Neuronal stem cell (in vitro differentiated cells): ENCODE measurements around the gene WRNIP1.

Source experiments
- DNase-seq: peaks from one replicate; pipeline ENCODE4 v3.0.0-alpha.2; 2013; ENCODE audit warnings: low spot score
- H2AFZ ChIP-seq: one replicate; pipeline ENCODE4 v1.6.1; 2013; ENCODE audit warnings: mild to moderate bottlenecking, low read length, inconsistent platforms
- H2AK5ac ChIP-seq: 2 replicates; pipeline ENCODE4 v1.6.1; 2013; ENCODE audit warnings: low read depth, mild to moderate bottlenecking, inconsistent platforms, low read length, moderate library complexity, mixed read lengths
- H2BK120ac ChIP-seq: 2 replicates; pipeline ENCODE4 v1.6.1; 2013; ENCODE audit warnings: low read depth, mild to moderate bottlenecking, inconsistent platforms, low read length, moderate library complexity, mixed read lengths
- H2BK12ac ChIP-seq: one replicate; pipeline ENCODE4 v1.6.1; 2013; ENCODE audit warnings: low read length, inconsistent platforms
- H2BK15ac ChIP-seq: 2 replicates; pipeline ENCODE4 v1.6.1; 2013; ENCODE audit warnings: mild to moderate bottlenecking, low read length, inconsistent platforms, mixed read lengths
- H2BK5ac ChIP-seq: one replicate; pipeline ENCODE4 v1.6.1; 2013; ENCODE audit warnings: inconsistent platforms, mild to moderate bottlenecking, low read length, moderate library complexity
- H3K14ac ChIP-seq: one replicate; pipeline ENCODE4 v1.6.1; 2013; ENCODE audit warnings: low read length, inconsistent platforms
- H3K18ac ChIP-seq: 2 replicates; pipeline ENCODE4 v1.6.1; 2013; ENCODE audit warnings: low read length, inconsistent platforms
- H3K23ac ChIP-seq: 2 replicates; pipeline ENCODE4 v1.6.1; 2013; ENCODE audit warnings: low read depth, mild to moderate bottlenecking, mixed read lengths, low read length, inconsistent platforms; ENCODE audit not compliant: poor library complexity
- H3K27ac ChIP-seq: replicated peaks from 3 replicates; pipeline ENCODE4 v1.5.1; 2013; ENCODE audit warnings: low read length, inconsistent platforms
- H3K27me3 ChIP-seq, 3 experiments: 2 replicates each; pipeline ENCODE4 v1.6.1; 2013; ENCODE audit warnings: low read length in 3 of 3, mild to moderate bottlenecking in 2 of 3, inconsistent platforms in 1 of 3, low read depth in 1 of 3, mixed read lengths in 1 of 3, moderate library complexity in 1 of 3; ENCODE audit not compliant: control insufficient read depth in 3 of 3, insufficient read depth in 3 of 3
- H3K36me3 ChIP-seq, 2 donors: replicated peaks in 1 of 2; 2 replicates each; pipeline ENCODE4 v1.6.1; 2013; ENCODE audit warnings: low read length in 2 of 2; ENCODE audit not compliant: control insufficient read depth in 2 of 2, insufficient read depth in 2 of 2
- H3K4ac ChIP-seq: 2 replicates; pipeline ENCODE4 v1.6.1; 2013; ENCODE audit warnings: inconsistent platforms, mild to moderate bottlenecking, low read length, moderate library complexity
- H3K4me1 ChIP-seq, 2 donors: 1 replicate in 1 of 2; 2 replicates in 1 of 2; pipeline ENCODE4 v1.6.1; 2013; ENCODE audit warnings: low read length in 2 of 2, low read depth in 1 of 2; ENCODE audit not compliant: control insufficient read depth in 2 of 2, insufficient read depth in 1 of 2
- H3K4me2 ChIP-seq: one replicate; pipeline ENCODE4 v1.6.1; 2013; ENCODE audit warnings: mild to moderate bottlenecking, low read length, inconsistent platforms; ENCODE audit not compliant: insufficient read depth, poor library complexity, severe bottlenecking
- H3K4me3 ChIP-seq, 2 donors: 2 replicates each; pipeline ENCODE4 v1.5.1; 2013; ENCODE audit warnings: low read length in 2 of 2, mild to moderate bottlenecking in 2 of 2, inconsistent platforms in 1 of 2, moderate library complexity in 1 of 2
- H3K79me1 ChIP-seq: one replicate; pipeline ENCODE4 v1.6.1; 2013; ENCODE audit warnings: low read depth, mild to moderate bottlenecking, inconsistent platforms, low read length, moderate library complexity
- H3K9ac ChIP-seq: one replicate; pipeline ENCODE4 v1.6.1; 2013; ENCODE audit warnings: mild to moderate bottlenecking, low read depth, low read length, inconsistent platforms; ENCODE audit not compliant: poor library complexity
- H3K9me3 ChIP-seq, 2 donors: replicated peaks in 1 of 2; 2 replicates each; pipeline versions ENCODE3 to v1.6.1; 2013; ENCODE audit warnings: low read length in 2 of 2, mild to moderate bottlenecking in 2 of 2, inconsistent platforms in 1 of 2, low read depth in 1 of 2, mixed read lengths in 1 of 2, moderate library complexity in 1 of 2; ENCODE audit not compliant: control insufficient read depth in 2 of 2, insufficient read depth in 1 of 2
- H4K8ac ChIP-seq: one replicate; pipeline ENCODE4 v1.6.1; 2013; ENCODE audit warnings: low read depth, mild to moderate bottlenecking, inconsistent platforms, low read length, moderate library complexity
- H4K91ac ChIP-seq: one replicate; pipeline ENCODE4 v1.6.1; 2013; ENCODE audit warnings: low read length, low read depth, mild to moderate bottlenecking, inconsistent platforms; ENCODE audit not compliant: poor library complexity
- WGBS, 2 donors: extraction: QIAGEN DNeasy Blood & Tissue Kit; methylation state at CpG; one replicate each; pipeline ENCODE4 v1.1.7; 2013; ENCODE audit warnings: missing lambda C conversion rate in 2 of 2, mixed read lengths in 1 of 2; ENCODE audit not compliant: insufficient read length in 2 of 2, insufficient replicate concordance in 1 of 2; ENCODE audit errors: extremely low coverage in 2 of 2; 5-methylcytosine and 5-hydroxymethylcytosine counted together

WRNIP1 gene

GRCh38 chr6:2732503-2733089 lies 32.6 kb upstream of the WRNIP1 start:
- no peak overlapping the region for H2BK12ac ChIP-seq
- H4K91ac ChIP-seq = no peak overlapping the region
- H3K23ac ChIP-seq = no peak overlapping the region
- no peak overlapping the region for H2BK5ac ChIP-seq
- no peak overlapping the region for H3K4ac ChIP-seq
- no peak overlapping the region for H3K9ac ChIP-seq
- WGBS, 2 donors = no CpG with 5 or more reads among the region's 5 CpGs
- H3K4me3 ChIP-seq = no peak overlapping the region
- H3K14ac ChIP-seq = no peak overlapping the region
- DNase-seq = no peak
- H2AK5ac ChIP-seq = no peak overlapping the region
- H3K4me2 ChIP-seq = no peak overlapping the region
- no peak overlapping the region for H3K27ac ChIP-seq
- no peak overlapping the region for H4K8ac ChIP-seq
- no peak overlapping the region for H2BK120ac ChIP-seq
- H2AFZ ChIP-seq = peak overlapping the region; percentile 16
- no peak overlapping the region for H2BK15ac ChIP-seq
- peaks cover 0 to 3% (median 0%) of the 10 kb centered on the region in 3 experiments for H3K27me3 ChIP-seq
- H3K18ac ChIP-seq = no peak overlapping the region
- H3K79me1 ChIP-seq = no peaks in the 10 kb centered on the region
- no peaks in the 10 kb centered on the region for H3K9me3 ChIP-seq
- no peaks in the 10 kb centered on the region for H3K36me3 ChIP-seq
- peaks cover 5 to 7% of the 10 kb centered on the region in 2 donors for H3K4me1 ChIP-seq

- H3K27me3 ChIP-seq = peaks cover 0 to 3% (median 0%) of the 10 kb centered on the region in 3 experiments
- H2AFZ ChIP-seq = no peak overlapping the region
- H3K14ac ChIP-seq = no peak overlapping the region
- H3K79me1 ChIP-seq = no peaks in the 10 kb centered on the region
- H3K4me1 ChIP-seq = peaks cover 5 to 7% of the 10 kb centered on the region in 2 donors
- no peak for DNase-seq
- no peak overlapping the region for H3K4ac ChIP-seq
- H3K9me3 ChIP-seq = no peaks in the 10 kb centered on the region
- H4K91ac ChIP-seq = no peak overlapping the region
- no peak overlapping the region for H3K4me2 ChIP-seq
- no peak overlapping the region for H2AK5ac ChIP-seq
- no peak overlapping the region for H4K8ac ChIP-seq
- no peak overlapping the region for H3K9ac ChIP-seq
- H2BK15ac ChIP-seq = no peak overlapping the region
- H2BK120ac ChIP-seq = no peak overlapping the region
- no peak overlapping the region for H3K18ac ChIP-seq
- no peak overlapping the region for H3K27ac ChIP-seq
- H3K23ac ChIP-seq = no peak overlapping the region
- H2BK12ac ChIP-seq = no peak overlapping the region
- no CpG with 5 or more reads among the region's 5 CpGs for WGBS, 2 donors
- H2BK5ac ChIP-seq = no peak overlapping the region
- H3K36me3 ChIP-seq = no peaks in the 10 kb centered on the region
- no peak overlapping the region for H3K4me3 ChIP-seq
These were observed 31.9 kb upstream of the WRNIP1 start for GRCh38 chr6:2733324-2733723.

- no peak overlapping the region for H2AFZ ChIP-seq
- H2BK15ac ChIP-seq = no peak overlapping the region
- no peak overlapping the region for H3K14ac ChIP-seq
- no peak overlapping the region for H4K8ac ChIP-seq
- peaks cover 0 to 3% (median 0%) of the 10 kb centered on the region in 3 experiments for H3K27me3 ChIP-seq
- no peak overlapping the region for H2AK5ac ChIP-seq
- no peaks in the 10 kb centered on the region for H3K79me1 ChIP-seq
- H3K4me1 ChIP-seq = peaks cover 4 to 10% of the 10 kb centered on the region in 2 donors
- no peak overlapping the region for H3K23ac ChIP-seq
- no peak overlapping the region for H4K91ac ChIP-seq
- H3K4ac ChIP-seq = no peak overlapping the region
- no peak overlapping the region for H3K27ac ChIP-seq
- no CpG with 5 or more reads among the region's 22 CpGs for WGBS, 2 donors
- H3K9ac ChIP-seq = no peak overlapping the region
- H2BK5ac ChIP-seq = no peak overlapping the region
- no peaks in the 10 kb centered on the region for H3K36me3 ChIP-seq
- H3K9me3 ChIP-seq = no peaks in the 10 kb centered on the region
- DNase-seq = no peak
- no peak overlapping the region for H2BK120ac ChIP-seq
- H3K18ac ChIP-seq = no peak overlapping the region
- no peak overlapping the region for H2BK12ac ChIP-seq
- no peak overlapping the region for H3K4me3 ChIP-seq
- no peak overlapping the region for H3K4me2 ChIP-seq
These were observed 31.3 kb upstream of the WRNIP1 start for GRCh38 chr6:2733736-2734480.

GRCh38 chr6:2734488-2735166 lies 30.6 kb upstream of the WRNIP1 start:
- Histone ChIP-seq H3K36me3 (no peaks in the 10 kb centered on the region), H4K91ac (no peak overlapping the region), H3K9ac (no peak overlapping the region), H3K23ac (no peak overlapping the region), H3K27ac (no peak overlapping the region), H4K8ac (no peak overlapping the region), H3K18ac (no peak overlapping the region), H3K4me1 (peaks cover 6 to 17% of the 10 kb centered on the region in 2 donors), H3K4ac (no peak overlapping the region), H3K27me3 (no peaks in the 10 kb centered on the region), H2BK12ac (no peak overlapping the region), H3K79me1 (no peaks in the 10 kb centered on the region), H2AK5ac (no peak overlapping the region), H2BK15ac (no peak overlapping the region), H3K9me3 (no peaks in the 10 kb centered on the region), H2AFZ (no peak overlapping the region), H3K4me2 (no peak overlapping the region), H3K4me3 (no peak overlapping the region), H2BK120ac (no peak overlapping the region), H2BK5ac (no peak overlapping the region), H3K14ac (no peak overlapping the region)
- DNase-seq = no peak
- no CpG with 5 or more reads among the region's 2 CpGs for WGBS, 2 donors
